CD4-positive, CD25-positive, alpha-beta regulatory T cell (primary cell): ENCODE results near the gene INO80B. TPM values are rescaled to one million over a fixed set of nuclear protein-coding genes. Genes with fewer than 3 reads are reported as not detected.

Source experiments
- ATAC-seq, 2 donors: fragments of 150-1000 bp; cut with Tn5 transposase; one replicate each; pipeline ENCODE4 v1.10.0; 2021; ENCODE audit warnings: low read depth in 2 of 2, moderate number of reproducible peaks in 2 of 2, moderate library complexity in 1 of 2
- DNase-seq, 3 donors: peaks; one replicate each; pipeline versions ENCODE4 v3.0.0 to v3.0.0-alpha.2; 2012 to 2022; ENCODE audit warnings: mixed read lengths in 1 of 3
- H3K27ac ChIP-seq: one replicate; pipeline ENCODE4 v1.7.0; 2013; ENCODE audit warnings: mild to moderate bottlenecking, low read length; ENCODE audit not compliant: insufficient read depth, poor library complexity, severe bottlenecking
- H3K27me3 ChIP-seq: one replicate; pipeline ENCODE4 v1.7.0; 2013; ENCODE audit warnings: low read length; ENCODE audit not compliant: control insufficient read depth, insufficient read depth
- H3K36me3 ChIP-seq: one replicate; pipeline ENCODE4 v1.7.0; 2013; ENCODE audit warnings: mild to moderate bottlenecking, low read length, moderate library complexity; ENCODE audit not compliant: control insufficient read depth, insufficient read depth
- H3K4me1 ChIP-seq: 2 replicates; pipeline ENCODE4 v1.7.0; 2013; ENCODE audit warnings: mild to moderate bottlenecking, low read length; ENCODE audit not compliant: insufficient read depth, control insufficient read depth, poor library complexity, severe bottlenecking
- H3K4me3 ChIP-seq: one replicate; pipeline ENCODE4 v1.7.0; 2013; ENCODE audit warnings: low read depth, mild to moderate bottlenecking, low read length, moderate library complexity
- H3K9me3 ChIP-seq, 2 experiments: 1 replicate in 1 of 2; 2 replicates in 1 of 2; pipeline ENCODE4 v1.7.0; 2013; ENCODE audit warnings: low read length in 2 of 2, mild to moderate bottlenecking in 1 of 2, moderate library complexity in 1 of 2; ENCODE audit not compliant: control insufficient read depth in 2 of 2
- H3K27ac Mint-ChIP-seq, 3 donors: one replicate each; pipeline ENCODE4 v1.8.0; 2020 to 2022; ENCODE audit warnings: mild to moderate bottlenecking in 3 of 3, mixed read lengths in 3 of 3, moderate library complexity in 2 of 3
- H3K27me3 Mint-ChIP-seq: one replicate; pipeline ENCODE4 v1.8.0; 2022; ENCODE audit warnings: mild to moderate bottlenecking, mixed read lengths
- H3K36me3 Mint-ChIP-seq: one replicate; pipeline ENCODE4 v1.8.0; 2020; ENCODE audit warnings: mixed read lengths
- H3K4me1 Mint-ChIP-seq, 4 donors: one replicate each; pipeline ENCODE4 v1.8.0; 2020 to 2022; ENCODE audit warnings: mixed read lengths in 4 of 4, mild to moderate bottlenecking in 1 of 4
- H3K4me3 Mint-ChIP-seq, 4 donors: one replicate each; pipeline ENCODE4 v1.8.0; 2020 to 2022; ENCODE audit warnings: mild to moderate bottlenecking in 4 of 4, mixed read lengths in 4 of 4, moderate library complexity in 3 of 4
- H3K9me3 Mint-ChIP-seq, 7 donors: one replicate each; pipeline ENCODE4 v1.8.0; 2020 to 2022; ENCODE audit warnings: mixed read lengths in 7 of 7, mild to moderate bottlenecking in 3 of 7, moderate library complexity in 2 of 7
- polyA plus RNA-seq, 4 donors: library from polyadenylated mRNA; unstranded; fragments of 300-500 nt; fragmentation: Illumina TruSeq; gene quantifications; one replicate each; pipeline ENCODE4 v1.2.3, GENCODE V29; 2021
- total RNA-seq: library from RNA; stranded (reverse); gene quantifications from one replicate; pipeline ENCODE4 v1.2.3, GENCODE V29; 2022

INO80B gene
- total and polyA plus RNA-seq, 5 donors from 2014 or later = 5.0 to 62.6 (median 5.9) TPM

GRCh38 chr2:74428675-74429074 is 26.2 kb upstream of the INO80B start:
- no peaks in the 10 kb centered on the region for H3K9me3 ChIP-seq
- no peak overlapping the region for H3K27ac ChIP-seq
- peaks cover 5% of the 10 kb centered on the region for H3K36me3 ChIP-seq
- ATAC-seq = no peak
- peak overlapping the region in 1 of 4 donors; percentile 10 for H3K4me3 Mint-ChIP-seq
- no peak for DNase-seq
- H3K27me3 Mint-ChIP-seq = peaks cover 4% of the 10 kb centered on the region
- H3K27ac Mint-ChIP-seq = no peak overlapping the region
- no peak overlapping the region for H3K4me3 ChIP-seq
- H3K9me3 Mint-ChIP-seq = no peaks in the 10 kb centered on the region
- H3K4me1 Mint-ChIP-seq = no peaks in the 10 kb centered on the region
- no peaks in the 10 kb centered on the region for H3K27me3 ChIP-seq
- H3K4me1 ChIP-seq = no peaks in the 10 kb centered on the region
- H3K36me3 Mint-ChIP-seq = peaks cover 9% of the 10 kb centered on the region

GRCh38 chr2:74429487-74430451 is 25.1 kb upstream of the INO80B start:
- Mint-ChIP-seq H3K4me1 (no peaks in the 10 kb centered on the region), H3K27ac (no peak overlapping the region), H3K9me3 (no peaks in the 10 kb centered on the region), H3K4me3 (no peak overlapping the region), H3K36me3 (peaks cover 9% of the 10 kb centered on the region), H3K27me3 (peaks cover 4% of the 10 kb centered on the region)
- Histone ChIP-seq H3K27ac (no peak overlapping the region), H3K27me3 (no peaks in the 10 kb centered on the region), H3K4me3 (no peak overlapping the region), H3K4me1 (no peaks in the 10 kb centered on the region), H3K36me3 (peaks cover 5% of the 10 kb centered on the region), H3K9me3 (no peaks in the 10 kb centered on the region)
- no peak for DNase-seq
- ATAC-seq = no peak

GRCh38 chr2:74430502-74430901 is 24.4 kb upstream of the INO80B start:
- Histone ChIP-seq H3K4me3 (no peak overlapping the region), H3K4me1 (no peaks in the 10 kb centered on the region), H3K9me3 (no peaks in the 10 kb centered on the region), H3K27me3 (no peaks in the 10 kb centered on the region), H3K27ac (no peak overlapping the region), H3K36me3 (peaks cover 3% of the 10 kb centered on the region)
- no peaks in the 10 kb centered on the region for H3K9me3 Mint-ChIP-seq
- H3K27ac Mint-ChIP-seq = no peak overlapping the region
- no peaks in the 10 kb centered on the region for H3K4me1 Mint-ChIP-seq
- peak overlapping the region in 1 of 4 donors; percentile 34 for H3K4me3 Mint-ChIP-seq
- H3K27me3 Mint-ChIP-seq = peaks cover 4% of the 10 kb centered on the region
- ATAC-seq (no peak), DNase-seq (no peak)
- peaks cover 7% of the 10 kb centered on the region for H3K36me3 Mint-ChIP-seq

- H3K27ac ChIP-seq = no peak overlapping the region
- H3K9me3 ChIP-seq = no peaks in the 10 kb centered on the region
- Mint-ChIP-seq H3K4me3 (no peak overlapping the region), H3K4me1 (peaks cover 0 to 10% (median 2%) of the 10 kb centered on the region in 4 donors), H3K27me3 (peaks cover 21% of the 10 kb centered on the region), H3K27ac (no peak overlapping the region), H3K36me3 (no peaks in the 10 kb centered on the region), H3K9me3 (no peaks in the 10 kb centered on the region)
- peaks cover 9% of the 10 kb centered on the region for H3K4me1 ChIP-seq
- peaks cover 8% of the 10 kb centered on the region for H3K27me3 ChIP-seq
- DNase-seq (no peak), ATAC-seq (no peak)
- no peak overlapping the region for H3K4me3 ChIP-seq
- no peaks in the 10 kb centered on the region for H3K36me3 ChIP-seq
These were observed 18.6 kb upstream of the INO80B start for GRCh38 chr2:74436111-74436805.

GRCh38 chr2:74436848-74437695 is 17.8 kb upstream of the INO80B start:
- Mint-ChIP-seq H3K27ac (no peak overlapping the region), H3K36me3 (no peaks in the 10 kb centered on the region), H3K4me3 (no peak overlapping the region), H3K27me3 (peaks cover 25% of the 10 kb centered on the region), H3K9me3 (no peaks in the 10 kb centered on the region), H3K4me1 (peaks cover 0 to 11% (median 2%) of the 10 kb centered on the region in 4 donors)
- Histone ChIP-seq H3K4me3 (no peak overlapping the region), H3K27ac (no peak overlapping the region), H3K9me3 (no peaks in the 10 kb centered on the region), H3K4me1 (peaks cover 17% of the 10 kb centered on the region), H3K36me3 (no peaks in the 10 kb centered on the region), H3K27me3 (peaks cover 9% of the 10 kb centered on the region)
- no peak for ATAC-seq
- no peak for DNase-seq

GRCh38 chr2:74438248-74438647 is 16.6 kb upstream of the INO80B start:
- no peaks in the 10 kb centered on the region for H3K9me3 ChIP-seq
- no peak for ATAC-seq
- no peak overlapping the region for H3K27ac ChIP-seq
- no peaks in the 10 kb centered on the region for H3K36me3 ChIP-seq
- no peak overlapping the region for H3K4me3 ChIP-seq
- peaks cover 13% of the 10 kb centered on the region for H3K27me3 ChIP-seq
- H3K4me3 Mint-ChIP-seq = no peak overlapping the region
- H3K36me3 Mint-ChIP-seq = no peaks in the 10 kb centered on the region
- DNase-seq = no peak
- H3K4me1 Mint-ChIP-seq = peaks cover 0 to 16% (median 3%) of the 10 kb centered on the region in 4 donors
- H3K27ac Mint-ChIP-seq = no peak overlapping the region
- H3K9me3 Mint-ChIP-seq = no peaks in the 10 kb centered on the region
- H3K4me1 ChIP-seq = peaks cover 20% of the 10 kb centered on the region
- peaks cover 33% of the 10 kb centered on the region for H3K27me3 Mint-ChIP-seq

- no peak overlapping the region for H3K4me3 Mint-ChIP-seq
- Histone ChIP-seq H3K27ac (no peak overlapping the region), H3K9me3 (no peaks in the 10 kb centered on the region), H3K4me1 (peaks cover 20% of the 10 kb centered on the region), H3K27me3 (peaks cover 15% of the 10 kb centered on the region), H3K4me3 (no peak overlapping the region), H3K36me3 (no peaks in the 10 kb centered on the region)
- no peak overlapping the region for H3K27ac Mint-ChIP-seq
- H3K9me3 Mint-ChIP-seq = no peaks in the 10 kb centered on the region
- H3K36me3 Mint-ChIP-seq = no peaks in the 10 kb centered on the region
- no peak for DNase-seq
- peaks cover 40% of the 10 kb centered on the region for H3K27me3 Mint-ChIP-seq
- ATAC-seq = no peak
- H3K4me1 Mint-ChIP-seq = peaks cover 0 to 16% (median 3%) of the 10 kb centered on the region in 4 donors
These were observed 15.5 kb upstream of the INO80B start for GRCh38 chr2:74439373-74439772.
